A549 treated with CORT108297 at 1 μM for 4 hours (cell line): ENCODE data around the gene PODXL. TPM values are rescaled to one million over a fixed set of nuclear protein-coding genes. Genes with fewer than 3 reads are reported as not detected.

Experiments
- total RNA-seq: library from RNA; stranded (reverse); fragments of 200-300 nt; extraction: Qiagen RNA extraction; gene quantifications from 5 replicates; pipeline ENCODE4 v1.2.3, GENCODE V29; 2022

Gene PODXL
- 36.1 to 60.0 TPM (median 47.9 TPM) in 5 replicates for total RNA-seq

GRCh38 chr7:131556053-131556908 is at the start of gene PODXL:
Gene PODXL, minus strand, starts transcription at chr7:131556628. Its CDS starts 269 bp downstream, at chr7:131556359.

Other genes with a start within 250 kb of the PODXL start
- gene MKLN1, start 228.8 kb downstream of the PODXL start, total RNA-seq, result 27.4 to 36.8 TPM (median 31.3 TPM) in 5 replicates